GM19351 (cell line): ENCODE results near the gene PFKFB3.
"Not testable (repeated sequence)": the region's sequence is repeated elsewhere in the genome, so short reads cannot be mapped to it uniquely, and the experiment has no call there.

Experiments used
- ATAC-seq: cut with Tn5 transposase; IDR thresholded peaks from one replicate; pipeline ENCODE4 v1.9.1; 2021; ENCODE audit warnings: mild to moderate bottlenecking, moderate library complexity; ENCODE audit not compliant: unreplicated experiment

Gene PFKFB3

GRCh38 chr10:6202684-6203330 lies at the start of gene PFKFB3:
Gene PFKFB3 (plus strand): TSS chr10:6202932. CDS start chr10:6203261, 329 bp downstream.
- peak; percentile 71 for ATAC-seq

GRCh38 chr10:6153845-6154244 lies 48.9 kb upstream of the PFKFB3 start:
- no peak for ATAC-seq

GRCh38 chr10:6154566-6154965 lies 48.2 kb upstream of the PFKFB3 start:
- ATAC-seq = no peak

GRCh38 chr10:6158276-6158675 lies 44.5 kb upstream of the PFKFB3 start:
- no peak for ATAC-seq

GRCh38 chr10:6161921-6162320 lies 40.8 kb upstream of the PFKFB3 start:
- ATAC-seq = no peak

- ATAC-seq = no peak
Observed at GRCh38 chr10:6162589-6163356, 40.0 kb upstream of the PFKFB3 start.

GRCh38 chr10:6163364-6164270 lies 39.1 kb upstream of the PFKFB3 start:
- peak; percentile 92 for ATAC-seq

GRCh38 chr10:6164271-6165095 lies 38.2 kb upstream of the PFKFB3 start:
- no peak for ATAC-seq

- no peak for ATAC-seq
Observed at GRCh38 chr10:6165221-6165725, 37.5 kb upstream of the PFKFB3 start.

- not testable (repeated sequence) for ATAC-seq
Observed at GRCh38 chr10:6165933-6166332, 36.8 kb upstream of the PFKFB3 start.

- no peak for ATAC-seq
Observed at GRCh38 chr10:6167456-6167855, 35.3 kb upstream of the PFKFB3 start.

- ATAC-seq = no peak
Observed at GRCh38 chr10:6168084-6168483, 34.6 kb upstream of the PFKFB3 start.

- no peak for ATAC-seq
Observed at GRCh38 chr10:6170638-6171037, 32.1 kb upstream of the PFKFB3 start.

GRCh38 chr10:6171881-6172695 lies 30.6 kb upstream of the PFKFB3 start:
- no peak for ATAC-seq

- no peak for ATAC-seq
Observed at GRCh38 chr10:6173203-6173602, 29.5 kb upstream of the PFKFB3 start.

- no peak for ATAC-seq
Observed at GRCh38 chr10:6174201-6174874, 28.4 kb upstream of the PFKFB3 start.

GRCh38 chr10:6175329-6176055 lies 27.2 kb upstream of the PFKFB3 start:
- ATAC-seq = no peak

GRCh38 chr10:6176691-6177231 lies 26.0 kb upstream of the PFKFB3 start:
- no peak for ATAC-seq
